GM12875 (cell line): Measurements from ENCODE around the gene CLSTN3.

Source experiments
- H3K4me3 ChIP-seq: one replicate; pipeline ENCODE4 v1.5.1; 2011; ENCODE audit warnings: low read depth, low read length, control low read depth
- CTCF ChIP-seq: IDR thresholded peaks from 2 replicates; pipeline ENCODE4 v1.5.1; 2011; ENCODE audit warnings: low read depth, mild to moderate bottlenecking, control low read depth, inconsistent platforms, low read length, moderate library complexity, borderline replicate concordance; ENCODE audit not compliant: insufficient read depth

Gene CLSTN3

GRCh38 chr12:7134396-7135166 lies 4.4 kb downstream of the CLSTN3 start:
- no peak overlapping the region for H3K4me3 ChIP-seq
- TF ChIP-seq CTCF, result no peak

DNA sequence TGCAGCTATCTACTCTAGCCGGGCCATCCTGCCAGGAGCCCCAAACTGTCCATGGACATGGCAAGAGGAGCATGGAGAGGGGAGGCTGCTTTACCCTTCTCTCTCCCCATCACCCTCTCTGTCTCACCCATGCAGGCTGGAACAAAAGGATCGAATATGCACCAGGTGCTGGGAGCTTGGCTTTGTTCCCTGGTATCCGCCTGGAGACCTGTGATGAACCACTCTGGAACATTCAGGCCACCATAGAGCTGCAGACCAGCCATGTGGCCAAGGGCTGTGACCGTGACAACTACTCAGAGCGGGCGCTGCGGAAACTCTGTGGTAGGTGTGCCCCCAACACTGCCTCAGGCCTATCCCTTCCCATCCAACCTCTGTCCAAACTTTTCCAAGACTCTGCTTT lies 5.9 kb downstream of the CLSTN3 start:
- TF ChIP-seq CTCF, result no peak
- no peak overlapping the region for H3K4me3 ChIP-seq

- no peak overlapping the region for H3K4me3 ChIP-seq
- TF ChIP-seq CTCF, result no peak
These were observed 6.5 kb downstream of the CLSTN3 start for GRCh38 chr12:7136676-7137075.

DNA sequence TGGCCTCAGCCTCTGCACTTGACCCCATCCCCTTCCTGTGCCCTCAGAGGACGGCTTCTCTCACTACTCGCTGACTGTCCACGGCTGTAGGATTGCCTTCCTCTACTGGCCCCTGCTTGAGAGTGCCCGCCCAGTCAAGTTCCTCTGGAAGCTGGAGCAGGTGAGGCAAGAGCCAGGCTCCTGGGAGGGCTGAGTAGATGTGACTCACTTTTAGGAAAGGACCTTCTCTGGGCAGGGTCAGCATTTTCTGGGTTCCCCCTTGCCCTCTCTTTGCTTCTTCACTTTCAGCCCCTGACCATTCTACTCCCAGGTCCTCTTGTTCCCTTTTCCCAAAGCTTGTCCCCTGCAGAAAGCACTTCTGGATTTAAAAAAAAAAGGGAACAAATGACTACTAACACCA lies 7.7 kb downstream of the CLSTN3 start:
- H3K4me3 ChIP-seq, result no peak overlapping the region
- TF ChIP-seq CTCF, result no peak

DNA sequence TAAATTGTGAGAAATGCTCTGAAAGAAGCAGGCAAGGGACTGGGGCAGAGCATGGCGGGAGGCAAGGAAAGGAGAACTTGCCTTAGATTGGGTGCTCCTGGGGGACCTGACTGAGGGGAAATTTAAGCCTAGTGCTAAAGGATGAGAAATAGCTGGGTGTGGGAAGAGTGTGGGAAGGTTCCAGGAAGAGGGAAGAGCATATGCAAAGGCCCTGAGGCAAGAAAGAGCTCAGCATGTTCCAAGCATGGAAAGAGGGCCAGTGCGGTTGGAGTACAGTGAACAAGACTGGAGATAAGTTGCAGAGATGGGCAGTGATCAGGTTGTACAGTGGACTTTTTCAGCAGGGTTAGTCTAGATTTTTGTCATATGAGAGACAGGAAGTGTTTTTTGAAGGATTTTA lies 9.0 kb downstream of the CLSTN3 start:
- TF ChIP-seq CTCF, result no peak
- no peak overlapping the region for H3K4me3 ChIP-seq

GRCh38 chr12:7141351-7142005 lies 11.3 kb downstream of the CLSTN3 start:
- H3K4me3 ChIP-seq, result no peak overlapping the region
- TF ChIP-seq CTCF, result no peak

DNA sequence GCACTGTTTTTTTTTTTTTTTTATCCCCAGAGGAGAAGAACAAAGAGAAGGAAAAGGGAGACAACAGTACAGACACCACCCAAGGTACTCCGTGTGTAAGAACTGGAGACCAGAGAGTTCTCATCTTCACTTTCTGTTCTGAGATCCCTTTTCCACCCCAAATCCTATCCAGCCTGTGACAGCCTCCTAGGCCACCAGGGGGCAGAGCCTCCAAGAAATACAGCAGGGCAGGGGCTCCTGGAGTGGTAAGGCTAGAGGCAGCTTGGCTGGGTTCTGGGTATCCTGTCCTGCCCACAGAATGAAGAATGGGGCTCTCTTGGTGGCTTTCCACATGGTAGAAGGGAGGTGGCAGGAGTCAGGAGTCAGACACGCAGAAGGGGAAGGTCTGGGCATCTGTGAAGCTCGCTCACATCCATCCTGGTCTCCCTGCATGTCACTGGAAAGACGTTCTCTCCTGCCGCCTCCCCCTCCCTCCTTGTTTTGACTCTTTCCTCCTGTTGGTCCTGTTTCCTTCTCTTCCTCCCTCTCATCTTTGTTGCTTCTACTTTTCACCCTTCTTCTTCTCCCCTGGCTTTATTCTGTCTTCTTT lies 12.0 kb downstream of the CLSTN3 start:
- H3K4me3 ChIP-seq, result no peak overlapping the region
- TF ChIP-seq CTCF, result peak; percentile 72
